Right lobe of liver (tissue), 4 donors: Measurements from ENCODE around the gene RNF215.

Source experiments
- CTCF ChIP-seq, 4 donors: fragments of 200-600 bp in 3 of 4; fragments of 450-650 bp in 1 of 4; IDR thresholded peaks; one replicate each; pipeline versions ENCODE4 v1.5.1 to v1.8.0; 2016 to 2022; ENCODE audit warnings: antibody characterized with exemption in 4 of 4, mild to moderate bottlenecking in 2 of 4
- POLR2A ChIP-seq: fragments of 450-650 bp; IDR thresholded peaks from one replicate; pipeline ENCODE4 v1.6.1; 2017; ENCODE audit warnings: antibody characterized with exemption, mild to moderate bottlenecking
- donor health status: DM: no; HTN: no; CAD: no.
- donor health status: DM: no; HTN: no; CAD: no.
- donor health status: DM: no; HTN: yes; CAD: no.

- TF ChIP-seq CTCF (IDR thresholded peaks at IDR 0.05) (no peak), POLR2A (no peak)
Observed at GRCh38 chr22:30337461-30337778, 49.8 kb downstream of the RNF215 start.
